K562 (cell line): Measurements from ENCODE around the gene CLDN2. TPM values are rescaled to one million over a fixed set of nuclear protein-coding genes. Genes with fewer than 3 reads are reported as not detected.

Experiments
- ATAC-seq: fragments of 200-7000 bp; cut with Tn5 transposase; 3 replicates; pipeline ENCODE4 v1.9.1; 2020; ENCODE audit warnings: moderate library complexity
- BruUV-seq: library from RNA; stranded (reverse); fragments of 400-500 nt; replicated peaks from 2 replicates; lab custom pipeline; 2021; lab: Mats Ljungman, UMichigan
- CTCF ChIA-PET: fragments of 300-600 bp; formaldehyde crosslinking; extraction: SDS; loops from one replicate; lab custom pipeline; 2021; ENCODE audit warnings: low intra/inter-chr PET ratio; lab: Yijun Ruan, JAX
- POLR2A ChIA-PET: fragments of 300-600, 350-650 bp; sonication (Branson Sonifier 250); formaldehyde crosslinking; extraction: SDS; loops from one replicate; lab custom pipeline; 2021; ENCODE audit warnings: antibody characterized with exemption, inconsistent platforms; lab: Yijun Ruan, JAX
- DNase-seq, 4 experiments: peaks; one replicate each; pipeline versions ENCODE4 v3.0.0 to v3.0.0-alpha.2; 2011 to 2018; ENCODE audit warnings: low spot score in 3 of 4, mixed read lengths in 3 of 4; ENCODE audit errors: extremely low read depth in 1 of 4
- FAIRE-seq: peaks from 2 replicates; lab custom pipeline; 2011; peaks lifted over from hg19 to GRCh38; lab: Jason Lieb, UNC
- H2AFZ ChIP-seq: 2 replicates; pipeline ENCODE4 v1.6.0; 2011; ENCODE audit warnings: low read depth, low read length, control low read depth, inconsistent platforms
- H3K27ac ChIP-seq: fragments of 200-600 bp; 3 replicates; pipeline ENCODE4 v1.8.0; 2011; ENCODE audit warnings: low read depth, mild to moderate bottlenecking, control low read depth, inconsistent platforms, low read length, moderate library complexity, mixed read lengths; ENCODE audit errors: extremely low read depth
- H3K27me3 ChIP-seq, 2 experiments: fragments of 300-600 bp in 1 of 2; 2 replicates in 1 of 2; 3 replicates in 1 of 2; pipeline versions ENCODE4 v1.6.0 to v1.8.0; 2011; ENCODE audit warnings: inconsistent platforms in 2 of 2, low read length in 2 of 2, mild to moderate bottlenecking in 1 of 2, mixed read lengths in 1 of 2, moderate library complexity in 1 of 2; ENCODE audit not compliant: control insufficient read depth in 2 of 2, insufficient read depth in 2 of 2
- H3K36me3 ChIP-seq: fragments of 300-600 bp; 3 replicates; pipeline ENCODE4 v1.8.0; 2011; ENCODE audit warnings: mild to moderate bottlenecking, low read length, inconsistent platforms; ENCODE audit not compliant: control insufficient read depth, insufficient read depth
- H3K4me1 ChIP-seq, 2 experiments: fragments of 200-600 bp in 1 of 2; replicated peaks in 1 of 2; 2 replicates in 1 of 2; 3 replicates in 1 of 2; pipeline versions ENCODE4 v1.5.1 to v1.8.0; 2011; ENCODE audit warnings: inconsistent platforms in 2 of 2, low read length in 2 of 2, mild to moderate bottlenecking in 1 of 2, mixed read lengths in 1 of 2, moderate library complexity in 1 of 2; ENCODE audit not compliant: control insufficient read depth in 2 of 2, insufficient read depth in 2 of 2
- H3K4me2 ChIP-seq: 2 replicates; pipeline ENCODE4 v1.6.1; 2011; ENCODE audit warnings: low read length, control low read depth, inconsistent platforms, mixed read lengths; ENCODE audit not compliant: insufficient read depth
- H3K4me3 ChIP-seq: fragments of 200-600 bp; sonication (generic), shearing (Covaris generic); 2 replicates; pipeline ENCODE4 v1.5.1; 2016; ENCODE audit warnings: control low read depth, inconsistent platforms
- H3K79me2 ChIP-seq: fragments of 200-600 bp; 3 replicates; pipeline ENCODE4 v1.8.0; 2011; ENCODE audit warnings: low read length, inconsistent platforms; ENCODE audit not compliant: control insufficient read depth, insufficient read depth
- H3K9ac ChIP-seq, 2 experiments: 2 replicates each; pipeline versions ENCODE4 v1.6.0 to v1.6.1; 2011; ENCODE audit warnings: low read depth in 2 of 2, low read length in 2 of 2, control low read depth in 1 of 2, inconsistent platforms in 1 of 2, mild to moderate bottlenecking in 1 of 2, mixed read lengths in 1 of 2; ENCODE audit not compliant: insufficient read depth in 1 of 2
- H3K9me1 ChIP-seq: one replicate; pipeline ENCODE4 v1.6.0; 2011; ENCODE audit warnings: inconsistent platforms, mild to moderate bottlenecking, low read length, moderate library complexity; ENCODE audit not compliant: control insufficient read depth, insufficient read depth
- H3K9me3 ChIP-seq: replicated peaks from 2 replicates; pipeline ENCODE4 v1.5.1; 2011; ENCODE audit warnings: low read depth, low read length, inconsistent platforms; ENCODE audit not compliant: control insufficient read depth, insufficient read depth
- H4K20me1 ChIP-seq: replicated peaks from 2 replicates; pipeline ENCODE4 v1.6.1; 2011; ENCODE audit warnings: low read length, inconsistent platforms, mixed read lengths; ENCODE audit not compliant: control insufficient read depth, insufficient read depth
- C11orf30 ChIP-seq: fragments of 450-650 bp; IDR thresholded peaks from 2 replicates; pipeline ENCODE4 v1.6.1; 2016; ENCODE audit warnings: low read depth, mild to moderate bottlenecking
- GATAD2B ChIP-seq: fragments of 450-650 bp; IDR thresholded peaks from 2 replicates; pipeline ENCODE4 v1.6.1; 2017; ENCODE audit warnings: mild to moderate bottlenecking, borderline replicate concordance
- LCOR ChIP-seq: sonication (generic); formaldehyde crosslinking; IDR thresholded peaks from 2 replicates; pipeline ENCODE4 v1.8.0; 2022; ENCODE audit warnings: mild to moderate bottlenecking, missing genetic modification reagents
- ZBTB1 ChIP-seq: sonication (generic); formaldehyde crosslinking; IDR thresholded peaks from 2 replicates; pipeline ENCODE4 v1.8.1; 2023; ENCODE audit warnings: missing genetic modification reagents, low read depth, mild to moderate bottlenecking, borderline replicate concordance
- ZNF584 ChIP-seq: fragments of 200-800 bp; sonication (Bioruptor generic); IDR thresholded peaks from 2 replicates; pipeline ENCODE4 v1.6.1; 2016; ENCODE audit warnings: low read depth, mild to moderate bottlenecking, missing genetic modification characterization, missing compliant biosample characterization
- WGBS: fragments of 100-300 bp; shearing (Covaris generic); methylation state at CpG from one replicate; pipeline ENCODE4 v1.1.6; 2016; ENCODE audit warnings: low coverage, mixed read lengths; ENCODE audit not compliant: insufficient coverage; ENCODE audit errors: missing lambda C conversion rate; 5-methylcytosine and 5-hydroxymethylcytosine counted together
- in situ Hi-C: fragments of 300-500 bp; cut with MboI; formaldehyde crosslinking; loops from 4 replicates; pipeline ENCODE4 v1.15.0; 2018; ENCODE audit warnings: inconsistent platforms, mixed read lengths
- intact Hi-C: fragments of 100-400 bp; cut with micrococcal nuclease; formaldehyde crosslinking; loops from 2 replicates; pipeline ENCODE4 v1.14.2; 2022
- polyA plus RNA-seq, 8 experiments: library from polyadenylated mRNA; depleted of rRNA in 4 of 8; stranded (reverse) in 5 of 8; unstranded in 3 of 8; fragments of >200 nt; fragmentation: Nextera tagmentation in 2 of 8; fragmentation: Illumina TruSeq in 1 of 8; extraction: Ambion mirVana in 2 of 8; extraction: Trizol in 1 of 8; gene quantifications; 2 replicates each; pipeline versions ENCODE4 v1.2.1 to v1.2.3, GENCODE V29; 2011 to 2014; ENCODE audit warnings: inconsistent platforms in 1 of 8, missing spikeins in 1 of 8
- total RNA-seq, 7 experiments: library from RNA; depleted of rRNA in 6 of 7; stranded (reverse); fragments of >200 nt in 6 of 7; fragmentation: Illumina TruSeq in 2 of 7; extraction: Trizol in 2 of 7; gene quantifications; 2 replicates each; pipeline versions ENCODE4 v1.2.1 to v1.2.3, GENCODE V29; 2011 to 2021; ENCODE audit warnings: low replicate concordance in 1 of 7
- TF ChIP-seq, protein P1 (sequence below), 2 experiments: fragments of 200-800 bp in 1 of 2; sonication (Bioruptor generic) in 1 of 2; sonication (generic) in 1 of 2; formaldehyde crosslinking in 1 of 2; IDR thresholded peaks in 1 of 2; conservative IDR thresholded peaks in 1 of 2; 2 replicates each; pipeline versions ENCODE4 v1.5.0 to v1.6.1; 2016 to 2020; ENCODE audit warnings: missing compliant biosample characterization in 1 of 2, missing genetic modification characterization in 1 of 2, missing genetic modification reagents in 1 of 2
- TF ChIP-seq, protein P2 (sequence below): fragments of 250-450 bp; sonication (Bioruptor Pico); IDR thresholded peaks from 2 replicates; pipeline ENCODE4 v1.5.0; 2021; ENCODE audit warnings: mild to moderate bottlenecking, borderline replicate concordance

Gene CLDN2
- total and polyA plus RNA-seq, 9 of the 15 experiments (the other 6 are each of a cell fraction or from before 2014, with no cell fraction given): not detected

DNA sequence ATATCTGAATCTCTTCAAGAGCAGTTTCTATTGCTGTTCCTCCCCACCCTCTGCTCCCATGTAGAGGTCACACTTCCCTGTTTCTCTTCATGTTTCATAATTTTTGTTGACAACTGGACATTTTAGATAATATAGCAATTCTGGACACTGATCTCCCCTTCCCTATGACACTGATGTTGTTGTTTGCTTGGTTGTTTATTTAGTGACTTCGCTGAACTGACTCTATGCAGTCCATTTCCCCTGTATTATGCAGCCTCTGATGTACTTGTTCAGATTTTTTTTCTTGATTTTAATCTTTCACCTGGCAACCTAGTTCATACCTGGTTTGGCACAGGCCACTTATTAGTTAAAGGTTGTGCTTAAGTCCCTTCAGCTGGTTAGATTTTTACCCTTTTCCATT lies 29.2 kb downstream of the CLDN2 start:
- Histone ChIP-seq H3K79me2 (no peaks in the 10 kb centered on the region), H3K27me3 (no peaks in the 10 kb centered on the region), H4K20me1 (no peaks in the 10 kb centered on the region), H2AFZ (no peak overlapping the region), H3K4me2 (no peak overlapping the region), H3K27ac (no peak overlapping the region), H3K4me1 (no peaks in the 10 kb centered on the region), H3K4me3 (no peak overlapping the region), H3K36me3 (no peaks in the 10 kb centered on the region), H3K9ac (no peak overlapping the region), H3K9me1 (no peaks in the 10 kb centered on the region), H3K9me3 (no peaks in the 10 kb centered on the region)
- ChIA-PET CTCF (no interaction called here), POLR2A (no interaction called here)
- TF ChIP-seq C11orf30 (no peak), ZNF584 (CRISPR knock-in tag) (no peak), GATAD2B (no peak), ZBTB1 (CRISPR knock-in tag) (no peak), LCOR (no peak)
- TF ChIP-seq, protein P1, sequence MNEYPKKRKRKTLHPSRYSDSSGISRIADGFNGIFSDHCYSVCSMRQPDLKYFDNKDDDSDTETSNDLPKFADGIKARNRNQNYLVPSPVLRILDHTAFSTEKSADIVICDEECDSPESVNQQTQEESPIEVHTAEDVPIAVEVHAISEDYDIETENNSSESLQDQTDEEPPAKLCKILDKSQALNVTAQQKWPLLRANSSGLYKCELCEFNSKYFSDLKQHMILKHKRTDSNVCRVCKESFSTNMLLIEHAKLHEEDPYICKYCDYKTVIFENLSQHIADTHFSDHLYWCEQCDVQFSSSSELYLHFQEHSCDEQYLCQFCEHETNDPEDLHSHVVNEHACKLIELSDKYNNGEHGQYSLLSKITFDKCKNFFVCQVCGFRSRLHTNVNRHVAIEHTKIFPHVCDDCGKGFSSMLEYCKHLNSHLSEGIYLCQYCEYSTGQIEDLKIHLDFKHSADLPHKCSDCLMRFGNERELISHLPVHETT (CRISPR knock-in tag; conservative IDR thresholded peaks at IDR 0.05 in 1 of 2, IDR thresholded peaks at IDR 0.05 in 1 of 2): no peak
- TF ChIP-seq, protein P2, sequence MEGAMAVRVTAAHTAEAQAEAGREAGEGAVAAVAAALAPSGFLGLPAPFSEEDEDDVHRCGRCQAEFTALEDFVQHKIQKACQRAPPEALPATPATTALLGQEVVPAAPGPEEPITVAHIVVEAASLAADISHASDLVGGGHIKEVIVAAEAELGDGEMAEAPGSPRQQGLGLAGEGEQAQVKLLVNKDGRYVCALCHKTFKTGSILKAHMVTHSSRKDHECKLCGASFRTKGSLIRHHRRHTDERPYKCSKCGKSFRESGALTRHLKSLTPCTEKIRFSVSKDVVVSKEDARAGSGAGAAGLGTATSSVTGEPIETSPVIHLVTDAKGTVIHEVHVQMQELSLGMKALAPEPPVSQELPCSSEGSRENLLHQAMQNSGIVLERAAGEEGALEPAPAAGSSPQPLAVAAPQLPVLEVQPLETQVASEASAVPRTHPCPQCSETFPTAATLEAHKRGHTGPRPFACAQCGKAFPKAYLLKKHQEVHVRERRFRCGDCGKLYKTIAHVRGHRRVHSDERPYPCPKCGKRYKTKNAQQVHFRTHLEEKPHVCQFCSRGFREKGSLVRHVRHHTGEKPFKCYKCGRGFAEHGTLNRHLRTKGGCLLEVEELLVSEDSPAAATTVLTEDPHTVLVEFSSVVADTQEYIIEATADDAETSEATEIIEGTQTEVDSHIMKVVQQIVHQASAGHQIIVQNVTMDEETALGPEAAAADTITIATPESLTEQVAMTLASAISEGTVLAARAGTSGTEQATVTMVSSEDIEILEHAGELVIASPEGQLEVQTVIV: no peak
- in situ Hi-C loops (no loop called here), intact Hi-C loops (no loop called here)
- DNase-seq (no peak), FAIRE-seq (no peak), ATAC-seq (no peak)
- WGBS: 0% methylated on average over 1 of the region's 1 CpG
- BruUV-seq: no TSS peak
